Right lobe of liver (tissue), 4 donors: ENCODE measurements around the gene CRISPLD2.

Experiments used
- POLR2A ChIP-seq: fragments of 450-650 bp; IDR thresholded peaks from one replicate; pipeline ENCODE4 v1.6.1; 2017; ENCODE audit warnings: antibody characterized with exemption, mild to moderate bottlenecking
- TF ChIP-seq, protein P1 (sequence below), 4 donors: fragments of 200-600 bp in 3 of 4; fragments of 450-650 bp in 1 of 4; IDR thresholded peaks; one replicate each; pipeline versions ENCODE4 v1.5.1 to v1.8.0; 2016 to 2022; ENCODE audit warnings: antibody characterized with exemption in 4 of 4, mild to moderate bottlenecking in 2 of 4
- donor health status: DM: no; HTN: no; CAD: no.
- donor health status: DM: no; HTN: no; CAD: no.
- donor health status: DM: no; HTN: yes; CAD: no.

DNA sequence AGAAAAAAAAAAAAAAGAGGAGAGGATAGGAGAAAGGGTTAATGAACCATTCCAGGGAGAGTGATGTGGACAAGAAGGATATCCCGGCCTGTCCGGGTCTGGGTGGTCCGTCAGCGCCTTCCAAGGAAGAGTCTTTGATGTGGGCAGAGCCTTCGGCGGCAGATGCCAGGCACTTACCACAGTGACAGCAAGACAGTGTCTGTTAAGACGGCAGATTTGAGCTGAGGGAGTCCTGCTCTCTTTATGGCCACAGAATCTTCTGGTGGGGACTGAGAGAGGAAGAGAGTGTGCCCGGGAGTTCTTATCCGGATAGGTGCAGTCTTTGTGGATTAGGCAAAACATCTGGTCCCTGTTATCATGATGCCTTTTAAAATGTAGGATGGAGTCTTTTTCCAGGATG is 96.4 kb downstream of the CRISPLD2 start:
- TF ChIP-seq, protein P1, sequence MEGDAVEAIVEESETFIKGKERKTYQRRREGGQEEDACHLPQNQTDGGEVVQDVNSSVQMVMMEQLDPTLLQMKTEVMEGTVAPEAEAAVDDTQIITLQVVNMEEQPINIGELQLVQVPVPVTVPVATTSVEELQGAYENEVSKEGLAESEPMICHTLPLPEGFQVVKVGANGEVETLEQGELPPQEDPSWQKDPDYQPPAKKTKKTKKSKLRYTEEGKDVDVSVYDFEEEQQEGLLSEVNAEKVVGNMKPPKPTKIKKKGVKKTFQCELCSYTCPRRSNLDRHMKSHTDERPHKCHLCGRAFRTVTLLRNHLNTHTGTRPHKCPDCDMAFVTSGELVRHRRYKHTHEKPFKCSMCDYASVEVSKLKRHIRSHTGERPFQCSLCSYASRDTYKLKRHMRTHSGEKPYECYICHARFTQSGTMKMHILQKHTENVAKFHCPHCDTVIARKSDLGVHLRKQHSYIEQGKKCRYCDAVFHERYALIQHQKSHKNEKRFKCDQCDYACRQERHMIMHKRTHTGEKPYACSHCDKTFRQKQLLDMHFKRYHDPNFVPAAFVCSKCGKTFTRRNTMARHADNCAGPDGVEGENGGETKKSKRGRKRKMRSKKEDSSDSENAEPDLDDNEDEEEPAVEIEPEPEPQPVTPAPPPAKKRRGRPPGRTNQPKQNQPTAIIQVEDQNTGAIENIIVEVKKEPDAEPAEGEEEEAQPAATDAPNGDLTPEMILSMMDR (IDR thresholded peaks at IDR 0.05), result no peak
- no peak for TF ChIP-seq POLR2A
